ENCODE measurements around the gene DSCAM. TPM values are rescaled to one million over a fixed set of nuclear protein-coding genes. Genes with fewer than 3 reads are reported as not detected.

Gene DSCAM
- total and polyA plus RNA-seq, 2 experiments from 2014 or later: 0.07 TPM; not detected in 1

DNA sequence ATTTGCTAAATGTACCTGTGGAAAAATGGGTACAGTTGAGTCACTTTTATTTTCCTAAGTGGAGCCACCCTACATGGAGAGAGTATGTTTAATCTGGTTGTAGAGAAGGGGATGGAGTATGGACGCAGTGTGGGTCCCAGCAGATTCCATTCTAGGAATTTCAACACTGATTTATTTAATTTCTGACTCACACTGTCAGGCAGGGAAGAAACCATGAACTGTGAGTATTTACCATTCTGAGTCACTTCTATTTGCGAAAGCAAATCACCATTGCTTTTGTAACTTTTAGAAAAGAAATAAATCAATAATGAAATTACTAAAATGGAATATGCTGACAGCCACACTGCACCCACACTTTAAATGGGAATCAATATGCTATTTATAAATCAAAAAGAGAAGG lies 339.0 kb downstream of the DSCAM start:
- DNase-seq (ENCODE audit: low spot score) (no peak), ATAC-seq (no peak)
- Histone ChIP-seq H3K4me2 (no peak overlapping the region), H3K27ac (ENCODE audit: low read depth) (no peak overlapping the region), H3K4me3 (no peak overlapping the region), H3K36me3 (ENCODE audit: insufficient read depth) (no peaks in the 10 kb centered on the region), H3K27me3 (ENCODE audit: insufficient read depth) (no peaks in the 10 kb centered on the region), H3K79me2 (replicated peaks; ENCODE audit: insufficient read depth) (no peaks in the 10 kb centered on the region), H3F3A (replicated peaks; ENCODE audit: low read depth) (no peaks in the 10 kb centered on the region), H3K9me2 (ENCODE audit: insufficient read depth) (peaks cover 2% of the 10 kb centered on the region; the same call in 1 of the 2 replicates), H2AFZ (no peak overlapping the region), H3K4me1 (ENCODE audit: insufficient read depth) (no peaks in the 10 kb centered on the region), H4K20me1 (replicated peaks; ENCODE audit: insufficient read depth) (no peaks in the 10 kb centered on the region)
- H3K36me3 Mint-ChIP-seq (ENCODE audit: low read depth): peaks cover 3% of the 10 kb centered on the region
- no peak overlapping the region for H3K4me3 Mint-ChIP-seq
- H3K27ac Mint-ChIP-seq: no peak overlapping the region
- TF ChIP-seq JUNB (IDR thresholded peaks at IDR 0.05; ENCODE audit: unreplicated experiment) (no peak), EZH2phosphoT487 (IDR thresholded peaks at IDR 0.05; ENCODE audit: unreplicated experiment) (no peak), EZH2 (IDR thresholded peaks at IDR 0.05; ENCODE audit: low read depth, unreplicated experiment) (no peak), ZNF114 (CRISPR knock-in tag; IDR thresholded peaks at IDR 0.05) (no peak), CREB1 (CRISPR knock-in tag; IDR thresholded peaks at IDR 0.05; ENCODE audit: low read depth) (no peak)
- TF ChIP-seq, protein P1, sequence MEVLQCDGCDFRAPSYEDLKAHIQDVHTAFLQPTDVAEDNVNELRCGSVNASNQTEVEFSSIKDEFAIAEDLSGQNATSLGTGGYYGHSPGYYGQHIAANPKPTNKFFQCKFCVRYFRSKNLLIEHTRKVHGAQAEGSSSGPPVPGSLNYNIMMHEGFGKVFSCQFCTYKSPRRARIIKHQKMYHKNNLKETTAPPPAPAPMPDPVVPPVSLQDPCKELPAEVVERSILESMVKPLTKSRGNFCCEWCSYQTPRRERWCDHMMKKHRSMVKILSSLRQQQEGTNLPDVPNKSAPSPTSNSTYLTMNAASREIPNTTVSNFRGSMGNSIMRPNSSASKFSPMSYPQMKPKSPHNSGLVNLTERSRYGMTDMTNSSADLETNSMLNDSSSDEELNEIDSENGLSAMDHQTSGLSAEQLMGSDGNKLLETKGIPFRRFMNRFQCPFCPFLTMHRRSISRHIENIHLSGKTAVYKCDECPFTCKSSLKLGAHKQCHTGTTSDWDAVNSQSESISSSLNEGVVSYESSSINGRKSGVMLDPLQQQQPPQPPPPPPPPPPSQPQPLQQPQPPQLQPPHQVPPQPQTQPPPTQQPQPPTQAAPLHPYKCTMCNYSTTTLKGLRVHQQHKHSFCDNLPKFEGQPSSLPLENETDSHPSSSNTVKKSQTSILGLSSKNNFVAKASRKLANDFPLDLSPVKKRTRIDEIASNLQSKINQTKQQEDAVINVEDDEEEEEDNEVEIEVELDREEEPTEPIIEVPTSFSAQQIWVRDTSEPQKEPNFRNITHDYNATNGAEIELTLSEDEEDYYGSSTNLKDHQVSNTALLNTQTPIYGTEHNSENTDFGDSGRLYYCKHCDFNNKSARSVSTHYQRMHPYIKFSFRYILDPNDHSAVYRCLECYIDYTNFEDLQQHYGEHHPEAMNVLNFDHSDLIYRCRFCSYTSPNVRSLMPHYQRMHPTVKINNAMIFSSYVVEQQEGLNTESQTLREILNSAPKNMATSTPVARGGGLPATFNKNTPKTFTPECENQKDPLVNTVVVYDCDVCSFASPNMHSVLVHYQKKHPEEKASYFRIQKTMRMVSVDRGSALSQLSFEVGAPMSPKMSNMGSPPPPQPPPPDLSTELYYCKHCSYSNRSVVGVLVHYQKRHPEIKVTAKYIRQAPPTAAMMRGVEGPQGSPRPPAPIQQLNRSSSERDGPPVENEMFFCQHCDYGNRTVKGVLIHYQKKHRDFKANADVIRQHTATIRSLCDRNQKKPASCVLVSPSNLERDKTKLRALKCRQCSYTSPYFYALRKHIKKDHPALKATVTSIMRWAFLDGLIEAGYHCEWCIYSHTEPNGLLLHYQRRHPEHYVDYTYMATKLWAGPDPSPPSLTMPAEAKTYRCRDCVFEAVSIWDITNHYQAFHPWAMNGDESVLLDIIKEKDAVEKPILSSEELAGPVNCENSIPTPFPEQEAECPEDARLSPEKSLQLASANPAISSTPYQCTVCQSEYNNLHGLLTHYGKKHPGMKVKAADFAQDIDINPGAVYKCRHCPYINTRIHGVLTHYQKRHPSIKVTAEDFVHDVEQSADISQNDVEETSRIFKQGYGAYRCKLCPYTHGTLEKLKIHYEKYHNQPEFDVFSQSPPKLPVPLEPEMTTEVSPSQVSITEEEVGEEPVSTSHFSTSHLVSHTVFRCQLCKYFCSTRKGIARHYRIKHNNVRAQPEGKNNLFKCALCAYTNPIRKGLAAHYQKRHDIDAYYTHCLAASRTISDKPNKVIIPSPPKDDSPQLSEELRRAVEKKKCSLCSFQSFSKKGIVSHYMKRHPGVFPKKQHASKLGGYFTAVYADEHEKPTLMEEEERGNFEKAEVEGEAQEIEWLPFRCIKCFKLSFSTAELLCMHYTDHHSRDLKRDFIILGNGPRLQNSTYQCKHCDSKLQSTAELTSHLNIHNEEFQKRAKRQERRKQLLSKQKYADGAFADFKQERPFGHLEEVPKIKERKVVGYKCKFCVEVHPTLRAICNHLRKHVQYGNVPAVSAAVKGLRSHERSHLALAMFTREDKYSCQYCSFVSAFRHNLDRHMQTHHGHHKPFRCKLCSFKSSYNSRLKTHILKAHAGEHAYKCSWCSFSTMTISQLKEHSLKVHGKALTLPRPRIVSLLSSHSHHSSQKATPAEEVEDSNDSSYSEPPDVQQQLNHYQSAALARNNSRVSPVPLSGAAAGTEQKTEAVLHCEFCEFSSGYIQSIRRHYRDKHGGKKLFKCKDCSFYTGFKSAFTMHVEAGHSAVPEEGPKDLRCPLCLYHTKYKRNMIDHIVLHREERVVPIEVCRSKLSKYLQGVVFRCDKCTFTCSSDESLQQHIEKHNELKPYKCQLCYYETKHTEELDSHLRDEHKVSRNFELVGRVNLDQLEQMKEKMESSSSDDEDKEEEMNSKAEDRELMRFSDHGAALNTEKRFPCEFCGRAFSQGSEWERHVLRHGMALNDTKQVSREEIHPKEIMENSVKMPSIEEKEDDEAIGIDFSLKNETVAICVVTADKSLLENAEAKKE (CRISPR knock-in tag; IDR thresholded peaks at IDR 0.05): no peak
- TF ChIP-seq, protein P2, sequence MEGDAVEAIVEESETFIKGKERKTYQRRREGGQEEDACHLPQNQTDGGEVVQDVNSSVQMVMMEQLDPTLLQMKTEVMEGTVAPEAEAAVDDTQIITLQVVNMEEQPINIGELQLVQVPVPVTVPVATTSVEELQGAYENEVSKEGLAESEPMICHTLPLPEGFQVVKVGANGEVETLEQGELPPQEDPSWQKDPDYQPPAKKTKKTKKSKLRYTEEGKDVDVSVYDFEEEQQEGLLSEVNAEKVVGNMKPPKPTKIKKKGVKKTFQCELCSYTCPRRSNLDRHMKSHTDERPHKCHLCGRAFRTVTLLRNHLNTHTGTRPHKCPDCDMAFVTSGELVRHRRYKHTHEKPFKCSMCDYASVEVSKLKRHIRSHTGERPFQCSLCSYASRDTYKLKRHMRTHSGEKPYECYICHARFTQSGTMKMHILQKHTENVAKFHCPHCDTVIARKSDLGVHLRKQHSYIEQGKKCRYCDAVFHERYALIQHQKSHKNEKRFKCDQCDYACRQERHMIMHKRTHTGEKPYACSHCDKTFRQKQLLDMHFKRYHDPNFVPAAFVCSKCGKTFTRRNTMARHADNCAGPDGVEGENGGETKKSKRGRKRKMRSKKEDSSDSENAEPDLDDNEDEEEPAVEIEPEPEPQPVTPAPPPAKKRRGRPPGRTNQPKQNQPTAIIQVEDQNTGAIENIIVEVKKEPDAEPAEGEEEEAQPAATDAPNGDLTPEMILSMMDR (conservative IDR thresholded peaks at IDR 0.05; ENCODE audit: low read depth in 2 of 2): no peak
- peaks cover 5% of the 10 kb centered on the region for H3K27me3 Mint-ChIP-seq (ENCODE audit: insufficient read depth, low read depth, poor library complexity)
- peaks cover 75% of the 10 kb centered on the region for H3K9me3 Mint-ChIP-seq
- no peaks in the 10 kb centered on the region for H3K4me1 Mint-ChIP-seq

Measured in GM23338 (cell line).